ENCODE results near the gene BIN1. TPM values are rescaled to one million over a fixed set of nuclear protein-coding genes. Genes with fewer than 3 reads are reported as not detected.

Gene BIN1
- polyA plus RNA-seq, 1 donor from 2014 or later = 61.9 TPM

GRCh38 chr2:127070221-127070620 lies 36.7 kb downstream of the BIN1 start:
- Histone ChIP-seq H3K4me3 (ENCODE audit: low read length) (no peak overlapping the region), H3K36me3 (ENCODE audit: insufficient read depth, low read length) (no peaks in the 10 kb centered on the region), H2AFZ (ENCODE audit: low read depth, low read length) (no peak overlapping the region), H4K20me1 (ENCODE audit: insufficient read depth) (no peaks in the 10 kb centered on the region), H3K79me2 (replicated peaks; ENCODE audit: insufficient read depth, low read length) (no peaks in the 10 kb centered on the region), H3K4me2 (ENCODE audit: low read length) (no peak overlapping the region), H3K27ac (ENCODE audit: low read length) (no peak overlapping the region), H3K9me2 (ENCODE audit: insufficient read depth, low read length) (no peaks in the 10 kb centered on the region), H3K9me3 (ENCODE audit: low read length) (no peaks in the 10 kb centered on the region), H3K9ac (ENCODE audit: low read length) (no peak overlapping the region), H3F3A (ENCODE audit: insufficient read depth, low read length, poor library complexity, severe bottlenecking) (no peaks in the 10 kb centered on the region), H3K27me3 (ENCODE audit: insufficient read depth, low read depth, low read length) (no peaks in the 10 kb centered on the region)
- no peak for TF ChIP-seq SMC3 (conservative IDR thresholded peaks at IDR 0.05; ENCODE audit: poor library complexity)

- Histone ChIP-seq H3K36me3 (ENCODE audit: insufficient read depth, low read length) (no peaks in the 10 kb centered on the region), H3K9ac (ENCODE audit: low read length) (no peak overlapping the region), H2AFZ (ENCODE audit: low read depth, low read length) (no peak overlapping the region), H3K4me3 (ENCODE audit: low read length) (no peak overlapping the region), H3K27ac (ENCODE audit: low read length) (no peak overlapping the region), H3F3A (ENCODE audit: insufficient read depth, low read length, poor library complexity, severe bottlenecking) (no peaks in the 10 kb centered on the region), H3K4me2 (ENCODE audit: low read length) (no peak overlapping the region), H3K9me3 (ENCODE audit: low read length) (no peaks in the 10 kb centered on the region), H3K27me3 (ENCODE audit: insufficient read depth, low read depth, low read length) (no peaks in the 10 kb centered on the region), H3K9me2 (ENCODE audit: insufficient read depth, low read length) (no peaks in the 10 kb centered on the region), H3K79me2 (replicated peaks; ENCODE audit: insufficient read depth, low read length) (no peaks in the 10 kb centered on the region), H4K20me1 (ENCODE audit: insufficient read depth) (no peaks in the 10 kb centered on the region)
- TF ChIP-seq EZH2 (IDR thresholded peaks at IDR 0.05; ENCODE audit: borderline replicate concordance, insufficient read depth, low read length, poor library complexity, severe bottlenecking) (no peak), SMC3 (conservative IDR thresholded peaks at IDR 0.05; ENCODE audit: poor library complexity) (no peak)
These were observed 37.4 kb downstream of the BIN1 start for GRCh38 chr2:127069536-127069935.

- Histone ChIP-seq H3K27me3 (ENCODE audit: insufficient read depth, low read depth, low read length) (no peaks in the 10 kb centered on the region), H3K27ac (ENCODE audit: low read length) (no peak overlapping the region), H4K20me1 (ENCODE audit: insufficient read depth) (no peaks in the 10 kb centered on the region), H2AFZ (ENCODE audit: low read depth, low read length) (no peak overlapping the region), H3K36me3 (ENCODE audit: insufficient read depth, low read length) (no peaks in the 10 kb centered on the region), H3K4me2 (ENCODE audit: low read length) (no peak overlapping the region), H3K9me2 (ENCODE audit: insufficient read depth, low read length) (no peaks in the 10 kb centered on the region), H3K4me3 (ENCODE audit: low read length) (no peak overlapping the region), H3K9ac (ENCODE audit: low read length) (no peak overlapping the region), H3K9me3 (ENCODE audit: low read length) (no peaks in the 10 kb centered on the region), H3K79me2 (replicated peaks; ENCODE audit: insufficient read depth, low read length) (no peaks in the 10 kb centered on the region), H3F3A (ENCODE audit: insufficient read depth, low read length, poor library complexity, severe bottlenecking) (no peaks in the 10 kb centered on the region)
- TF ChIP-seq TAF1 (IDR thresholded peaks at IDR 0.05; ENCODE audit: low read depth) (no peak), EZH2 (IDR thresholded peaks at IDR 0.05; ENCODE audit: borderline replicate concordance, insufficient read depth, low read length, poor library complexity, severe bottlenecking) (no peak), POLR2AphosphoS5 (IDR thresholded peaks at IDR 0.05) (no peak), RAD21 (conservative IDR thresholded peaks at IDR 0.05) (no peak)
These were observed 38.0 kb downstream of the BIN1 start for GRCh38 chr2:127069003-127069402.

GRCh38 chr2:127068351-127068741 lies 38.6 kb downstream of the BIN1 start:
- H3K36me3 ChIP-seq (ENCODE audit: insufficient read depth, low read length) = no peaks in the 10 kb centered on the region
- no peaks in the 10 kb centered on the region for H3K9me3 ChIP-seq (ENCODE audit: low read length)
- H2AFZ ChIP-seq (ENCODE audit: low read depth, low read length) = no peak overlapping the region
- H3K4me2 ChIP-seq (ENCODE audit: low read length) = no peak overlapping the region
- H3K27ac ChIP-seq (ENCODE audit: low read length) = no peak overlapping the region
- no peaks in the 10 kb centered on the region for H3F3A ChIP-seq (ENCODE audit: insufficient read depth, low read length, poor library complexity, severe bottlenecking)
- TF ChIP-seq EZH2 (IDR thresholded peaks at IDR 0.05; ENCODE audit: borderline replicate concordance, insufficient read depth, low read length, poor library complexity, severe bottlenecking) (no peak), CTCF (IDR thresholded peaks at IDR 0.05; ENCODE audit: poor library complexity, severe bottlenecking) (peak; percentile 4)
- H4K20me1 ChIP-seq (ENCODE audit: insufficient read depth) = no peaks in the 10 kb centered on the region
- no peak overlapping the region for H3K9ac ChIP-seq (ENCODE audit: low read length)
- H3K9me2 ChIP-seq (ENCODE audit: insufficient read depth, low read length) = no peaks in the 10 kb centered on the region
- H3K4me3 ChIP-seq (ENCODE audit: low read length) = no peak overlapping the region
- no peaks in the 10 kb centered on the region for H3K27me3 ChIP-seq (ENCODE audit: insufficient read depth, low read depth, low read length)
- no peaks in the 10 kb centered on the region for H3K79me2 ChIP-seq (replicated peaks; ENCODE audit: insufficient read depth, low read length)
